GM21515 (cell line): Measurements from ENCODE around the gene NAXD.

Source experiments
- ATAC-seq: cut with Tn5 transposase; IDR thresholded peaks from one replicate; pipeline ENCODE4 v1.9.1; 2021; ENCODE audit not compliant: unreplicated experiment

NAXD gene

GRCh38 chr13:110643324-110643723, 28.0 kb downstream of the NAXD start:
- ATAC-seq = no peak

GRCh38 chr13:110643768-110644421, 28.6 kb downstream of the NAXD start:
- ATAC-seq = no peak

- peak; percentile 73 for ATAC-seq
These were observed 29.7 kb downstream of the NAXD start for GRCh38 chr13:110644892-110645521.

GRCh38 chr13:110645750-110646149, 30.4 kb downstream of the NAXD start:
- ATAC-seq = no peak

GRCh38 chr13:110646442-110647364, 31.4 kb downstream of the NAXD start:
- no peak for ATAC-seq

- no peak for ATAC-seq
These were observed 32.0 kb downstream of the NAXD start for GRCh38 chr13:110647365-110647737.

- no peak for ATAC-seq
These were observed 32.9 kb downstream of the NAXD start for GRCh38 chr13:110648146-110648819.

GRCh38 chr13:110648848-110649421, 33.6 kb downstream of the NAXD start:
- ATAC-seq = no peak

GRCh38 chr13:110649551-110649950, 34.2 kb downstream of the NAXD start:
- ATAC-seq = no peak

- no peak for ATAC-seq
These were observed 35.1 kb downstream of the NAXD start for GRCh38 chr13:110650436-110650835.

GRCh38 chr13:110651271-110651670, 35.9 kb downstream of the NAXD start:
- no peak for ATAC-seq

GRCh38 chr13:110651726-110652230, 36.4 kb downstream of the NAXD start:
- ATAC-seq = no peak

- ATAC-seq = no peak
These were observed 36.9 kb downstream of the NAXD start for GRCh38 chr13:110652231-110652730.

- ATAC-seq = no peak
These were observed 37.4 kb downstream of the NAXD start for GRCh38 chr13:110652764-110653163.

- no peak for ATAC-seq
These were observed 37.9 kb downstream of the NAXD start for GRCh38 chr13:110653271-110653670.

- no peak for ATAC-seq
These were observed 38.5 kb downstream of the NAXD start for GRCh38 chr13:110653851-110654250.

GRCh38 chr13:110657196-110657595, 41.9 kb downstream of the NAXD start:
- ATAC-seq = no peak

- ATAC-seq = peak; percentile 86
These were observed 43.0 kb downstream of the NAXD start for GRCh38 chr13:110658218-110658911.

GRCh38 chr13:110661256-110661655, 45.9 kb downstream of the NAXD start:
- ATAC-seq = no peak

- ATAC-seq = no peak
These were observed 46.7 kb downstream of the NAXD start for GRCh38 chr13:110662091-110662490.
